Liver (tissue), 3 donors: ENCODE results near the gene GPRC5A.

Experiments used
- ATF3 ChIP-seq: IDR thresholded peaks from 2 replicates; pipeline ENCODE4 v1.6.1; 2016; ENCODE audit warnings: antibody characterized with exemption
- CTCF ChIP-seq: fragments of 150-350 bp; IDR thresholded peaks from 2 replicates; pipeline ENCODE4 v1.5.1; 2017; ENCODE audit warnings: improper control_type of control experiment, low read depth, low read length; ENCODE audit not compliant: missing input control
- EGR1 ChIP-seq, 2 donors: IDR thresholded peaks; 2 replicates each; pipeline ENCODE4 v1.6.1; 2016 to 2018; ENCODE audit warnings: antibody characterized with exemption in 2 of 2, low read depth in 2 of 2
- GABPA ChIP-seq, 2 donors: IDR thresholded peaks in 1 of 2; conservative IDR thresholded peaks in 1 of 2; 2 replicates each; pipeline ENCODE4 v1.6.1; 2016; ENCODE audit warnings: antibody characterized with exemption in 2 of 2, mild to moderate bottlenecking in 1 of 2, moderate library complexity in 1 of 2
- HNF4G ChIP-seq: IDR thresholded peaks from 2 replicates; pipeline ENCODE4 v1.6.1; 2016; ENCODE audit warnings: antibody characterized with exemption
- JUND ChIP-seq, 2 donors: IDR thresholded peaks; 2 replicates each; pipeline ENCODE4 v1.6.1; 2016; ENCODE audit warnings: antibody characterized with exemption in 2 of 2
- MAX ChIP-seq: IDR thresholded peaks from 2 replicates; pipeline ENCODE4 v1.6.1; 2016; ENCODE audit warnings: antibody characterized with exemption
- NR2F2 ChIP-seq: IDR thresholded peaks from 2 replicates; pipeline ENCODE4 v1.6.1; 2016; ENCODE audit warnings: antibody characterized with exemption
- RXRA ChIP-seq, 2 donors: IDR thresholded peaks; 2 replicates each; pipeline ENCODE4 v1.6.1; 2017 to 2018; ENCODE audit warnings: antibody characterized with exemption in 2 of 2, mild to moderate bottlenecking in 1 of 2
- SP1 ChIP-seq: IDR thresholded peaks from 2 replicates; pipeline ENCODE4 v1.6.1; 2018; ENCODE audit warnings: antibody characterized with exemption, mild to moderate bottlenecking
- TAF1 ChIP-seq: conservative IDR thresholded peaks from 2 replicates; pipeline ENCODE4 v1.6.1; 2016; ENCODE audit warnings: antibody characterized with exemption, mild to moderate bottlenecking
- YY1 ChIP-seq: IDR thresholded peaks from 2 replicates; pipeline ENCODE4 v1.6.1; 2016; ENCODE audit warnings: antibody characterized with exemption, mild to moderate bottlenecking
- donor health status: healthy.
- donor health status: healthy.

GRCh38 chr12:12859690-12860089, 31.7 kb upstream of the GPRC5A start:
- TF ChIP-seq CTCF: no peak
- TF ChIP-seq RXRA (IDR thresholded peaks at IDR 0.05): no peak
- no peak for TF ChIP-seq TAF1
- no peak for TF ChIP-seq SP1
- no peak for TF ChIP-seq MAX
- no peak for TF ChIP-seq YY1
- no peak for TF ChIP-seq ATF3
- no peak for TF ChIP-seq JUND (IDR thresholded peaks at IDR 0.05)
- no peak for TF ChIP-seq NR2F2
- no peak for TF ChIP-seq EGR1 (IDR thresholded peaks at IDR 0.05; ENCODE audit: low read depth in 2 of 2)
- TF ChIP-seq HNF4G: no peak
- TF ChIP-seq GABPA (IDR thresholded peaks at IDR 0.05 in 1 of 2, conservative IDR thresholded peaks at IDR 0.05 in 1 of 2): no peak
